Lower lobe of right lung (tissue), 2 donors: ENCODE data around the gene ILDR1. TPM values are rescaled to one million over a fixed set of nuclear protein-coding genes. Genes with fewer than 3 reads are reported as not detected.

Source experiments
- ATAC-seq, 2 donors: fragments of 200-7000 bp; cut with Tn5 transposase; one replicate each; pipeline ENCODE4 v1.9.1; 2020 to 2022; ENCODE audit warnings: mild to moderate bottlenecking in 2 of 2, moderate library complexity in 2 of 2
- DNase-seq: peaks from one replicate; pipeline ENCODE4 v3.0.0-alpha.2; 2020
- H3K27ac ChIP-seq: fragments of 200-600 bp; one replicate; pipeline ENCODE4 v1.8.0; 2022
- H3K27me3 ChIP-seq: fragments of 200-600 bp; one replicate; pipeline ENCODE4 v1.8.0; 2022; ENCODE audit warnings: low read depth
- H3K36me3 ChIP-seq: fragments of 200-600 bp; one replicate; pipeline ENCODE4 v1.8.0; 2022; ENCODE audit warnings: mild to moderate bottlenecking
- H3K4me1 ChIP-seq: fragments of 200-600 bp; one replicate; pipeline ENCODE4 v1.8.0; 2022
- H3K4me3 ChIP-seq: fragments of 200-600 bp; one replicate; pipeline ENCODE4 v1.8.0; 2022; ENCODE audit warnings: mild to moderate bottlenecking
- H3K9me3 ChIP-seq: fragments of 200-600 bp; one replicate; pipeline ENCODE4 v1.8.0; 2022
- intact Hi-C: fragments of 100-400 bp; cut with DNase I; formaldehyde crosslinking; loops from one replicate; pipeline ENCODE4 v1.11.0; 2022
- total RNA-seq: library from RNA; stranded (reverse); fragmentation: NEBNext Ultra II Directional; extraction: Animal tissue kit (Norgen Biotek cat#: 25700); gene quantifications from one replicate; pipeline ENCODE4 v1.2.1, GENCODE V29; 2021
- TF ChIP-seq, protein P1 (sequence below): fragments of 200-600 bp; IDR thresholded peaks from one replicate; pipeline ENCODE4 v1.8.0; 2022; ENCODE audit warnings: antibody characterized with exemption, mild to moderate bottlenecking
- donor health status: DM: no; HTN: yes; CAD: no; lungs with severe emphysema.

The ILDR1 gene
- total RNA-seq, 1 donor from 2014 or later = 8.3 TPM

DNA sequence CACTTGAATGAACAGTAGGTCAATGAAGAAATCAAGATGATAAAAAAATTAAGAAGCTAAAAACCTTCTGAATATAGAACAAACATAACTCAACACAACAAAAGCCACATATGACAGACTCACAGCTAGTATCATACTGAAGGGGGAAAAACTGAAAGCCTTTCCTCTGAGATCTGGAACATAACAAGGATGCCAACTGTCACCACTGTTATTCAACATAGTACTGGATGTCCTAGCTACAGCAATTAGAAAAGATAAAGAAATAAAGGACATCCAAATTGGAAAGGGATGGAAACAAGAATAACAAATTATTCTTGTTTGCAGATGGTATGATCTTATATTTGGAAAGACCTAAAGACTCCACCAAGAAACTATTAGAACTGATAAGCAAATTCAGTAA is 60.8 kb downstream of the ILDR1 start:
- no peak for DNase-seq
- Histone ChIP-seq H3K36me3 (no peaks in the 10 kb centered on the region), H3K4me3 (no peak overlapping the region), H3K9me3 (no peaks in the 10 kb centered on the region), H3K27me3 (no peaks in the 10 kb centered on the region), H3K27ac (no peak overlapping the region), H3K4me1 (no peaks in the 10 kb centered on the region)
- ATAC-seq = no peak
- intact Hi-C loops = no loop called here
- TF ChIP-seq, protein P1, sequence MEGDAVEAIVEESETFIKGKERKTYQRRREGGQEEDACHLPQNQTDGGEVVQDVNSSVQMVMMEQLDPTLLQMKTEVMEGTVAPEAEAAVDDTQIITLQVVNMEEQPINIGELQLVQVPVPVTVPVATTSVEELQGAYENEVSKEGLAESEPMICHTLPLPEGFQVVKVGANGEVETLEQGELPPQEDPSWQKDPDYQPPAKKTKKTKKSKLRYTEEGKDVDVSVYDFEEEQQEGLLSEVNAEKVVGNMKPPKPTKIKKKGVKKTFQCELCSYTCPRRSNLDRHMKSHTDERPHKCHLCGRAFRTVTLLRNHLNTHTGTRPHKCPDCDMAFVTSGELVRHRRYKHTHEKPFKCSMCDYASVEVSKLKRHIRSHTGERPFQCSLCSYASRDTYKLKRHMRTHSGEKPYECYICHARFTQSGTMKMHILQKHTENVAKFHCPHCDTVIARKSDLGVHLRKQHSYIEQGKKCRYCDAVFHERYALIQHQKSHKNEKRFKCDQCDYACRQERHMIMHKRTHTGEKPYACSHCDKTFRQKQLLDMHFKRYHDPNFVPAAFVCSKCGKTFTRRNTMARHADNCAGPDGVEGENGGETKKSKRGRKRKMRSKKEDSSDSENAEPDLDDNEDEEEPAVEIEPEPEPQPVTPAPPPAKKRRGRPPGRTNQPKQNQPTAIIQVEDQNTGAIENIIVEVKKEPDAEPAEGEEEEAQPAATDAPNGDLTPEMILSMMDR = no peak

DNA sequence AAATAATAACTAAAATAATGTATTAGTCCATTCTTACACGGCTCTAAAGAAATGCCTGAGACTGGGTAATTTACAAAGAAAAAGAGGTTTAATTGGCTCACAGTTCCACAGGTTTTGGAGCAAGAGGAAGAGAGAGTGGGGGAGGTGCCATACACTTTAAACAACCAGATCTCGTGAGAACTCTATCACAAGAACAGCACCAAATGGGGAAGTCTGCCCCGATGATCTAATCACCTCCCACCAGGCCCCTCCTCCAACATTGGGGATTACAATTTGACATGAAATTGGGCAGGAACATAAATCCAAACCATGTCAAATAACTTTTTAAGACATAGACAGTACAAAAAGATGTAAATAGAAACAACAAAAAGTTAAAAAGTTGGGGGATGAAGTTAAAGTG is 63.2 kb downstream of the ILDR1 start:
- TF ChIP-seq, protein P1 = no peak
- H3K36me3 ChIP-seq = no peaks in the 10 kb centered on the region
- H3K4me3 ChIP-seq = no peak overlapping the region
- ATAC-seq (no peak), DNase-seq (no peak)
- intact Hi-C loops = no loop called here
- H3K27me3 ChIP-seq = no peaks in the 10 kb centered on the region
- H3K9me3 ChIP-seq = no peaks in the 10 kb centered on the region
- H3K4me1 ChIP-seq = no peaks in the 10 kb centered on the region
- no peak overlapping the region for H3K27ac ChIP-seq

DNA sequence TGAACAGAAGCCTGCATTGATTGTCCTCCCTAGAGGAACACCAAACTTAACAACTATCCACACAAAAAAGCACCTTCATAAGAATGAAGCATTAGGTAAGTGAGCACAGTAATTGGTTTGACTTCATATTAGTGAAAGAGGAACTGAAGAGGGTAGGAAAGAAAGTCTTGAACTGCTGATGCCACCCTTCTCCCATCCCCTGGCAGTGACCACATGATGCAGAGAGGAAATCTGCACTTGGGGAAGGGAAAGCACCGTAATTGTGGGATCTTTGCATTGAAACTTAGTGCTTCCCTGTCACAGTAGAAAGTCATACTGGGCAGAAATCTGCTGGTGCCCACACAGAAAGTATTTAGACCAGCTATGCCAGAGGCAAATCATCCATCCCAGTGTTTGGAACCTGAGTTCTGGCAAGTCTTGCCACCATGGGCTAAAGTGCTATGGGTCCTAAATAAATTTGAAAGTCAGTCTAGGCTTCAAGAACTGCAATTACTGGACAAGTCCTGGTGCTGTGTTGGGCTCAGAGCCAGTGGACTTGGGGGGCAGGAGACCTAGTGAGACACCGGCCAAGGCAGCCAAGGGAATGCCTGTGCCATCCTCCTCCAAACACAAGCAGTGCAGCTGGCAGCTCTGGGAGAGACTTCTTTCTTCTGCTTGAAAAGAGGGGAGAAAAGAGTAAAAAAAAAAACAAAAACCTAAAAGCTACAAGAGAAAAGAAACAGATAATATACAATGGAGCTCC is 64.2 kb downstream of the ILDR1 start:
- no peak overlapping the region for H3K4me3 ChIP-seq
- ATAC-seq (peak; percentile 43 to 57), DNase-seq (no peak)
- no peak overlapping the region for H3K27ac ChIP-seq
- no peaks in the 10 kb centered on the region for H3K27me3 ChIP-seq
- intact Hi-C loops = no loop called here
- no peaks in the 10 kb centered on the region for H3K36me3 ChIP-seq
- H3K4me1 ChIP-seq = no peaks in the 10 kb centered on the region
- H3K9me3 ChIP-seq = peaks cover under 1% of the 10 kb centered on the region
- TF ChIP-seq, protein P1 = no peak

DNA sequence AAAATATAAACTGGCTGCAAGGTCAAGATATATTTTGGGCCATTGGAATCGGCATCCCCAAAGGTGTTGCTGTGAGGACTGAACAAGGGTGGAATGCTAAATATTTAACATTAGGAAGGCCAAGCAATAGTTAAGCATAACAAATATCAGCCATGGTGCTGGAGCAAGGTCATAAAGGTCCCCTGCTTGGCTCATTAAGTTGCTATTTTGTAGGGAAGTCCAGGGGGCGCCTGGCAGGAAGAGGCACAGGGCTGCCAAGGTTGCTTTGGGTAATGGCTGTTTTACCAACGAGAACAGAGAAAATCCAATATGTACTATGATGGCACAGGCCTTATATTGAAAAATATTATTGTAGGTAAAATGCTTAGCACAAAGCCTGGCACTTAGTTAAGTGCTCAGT is 65.7 kb downstream of the ILDR1 start:
- no peak for DNase-seq
- Histone ChIP-seq H3K4me3 (no peak overlapping the region), H3K9me3 (peaks cover 9% of the 10 kb centered on the region), H3K4me1 (no peaks in the 10 kb centered on the region), H3K36me3 (no peaks in the 10 kb centered on the region), H3K27ac (no peak overlapping the region), H3K27me3 (no peaks in the 10 kb centered on the region)
- intact Hi-C loops = no loop called here
- TF ChIP-seq, protein P1 = no peak
- no peak for ATAC-seq

DNA sequence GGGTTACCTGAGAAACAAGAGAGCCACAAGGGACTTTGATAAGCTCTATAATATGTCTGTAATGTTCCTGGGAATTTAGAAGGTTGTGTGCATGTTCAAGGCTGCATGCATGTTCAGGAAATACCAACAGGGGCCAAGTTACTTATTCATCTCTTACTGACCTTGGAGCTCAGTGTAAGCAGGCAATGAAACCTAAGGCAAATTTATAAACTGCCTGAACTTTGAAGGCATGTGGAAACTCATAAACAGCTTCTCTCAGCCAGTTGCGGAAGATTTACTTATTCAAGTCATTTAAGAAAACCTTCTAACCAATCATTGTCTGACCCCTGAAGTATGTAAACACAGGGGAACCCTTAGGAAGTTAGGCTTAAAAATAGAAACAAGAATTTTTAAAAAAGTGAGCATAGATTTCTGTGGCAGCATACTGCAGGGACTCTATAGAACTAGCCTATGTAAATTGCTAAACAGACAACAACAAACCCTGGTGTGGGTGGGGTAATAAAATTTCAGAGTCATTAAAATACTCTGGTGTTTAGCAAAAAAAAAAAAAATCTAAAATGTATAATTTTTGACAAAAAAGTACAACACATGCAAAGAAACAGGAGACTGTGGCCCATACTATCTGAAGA is 70.6 kb downstream of the ILDR1 start:
- Histone ChIP-seq H3K36me3 (no peaks in the 10 kb centered on the region), H3K4me1 (no peaks in the 10 kb centered on the region), H3K4me3 (no peak overlapping the region), H3K27ac (no peak overlapping the region), H3K9me3 (peaks cover 9% of the 10 kb centered on the region), H3K27me3 (no peaks in the 10 kb centered on the region)
- no peak for DNase-seq
- intact Hi-C loops = no loop called here
- TF ChIP-seq, protein P1 = no peak
- ATAC-seq = no peak
